HL-60 (cell line): ENCODE measurements around the gene P2RY11.

Source experiments
- DNase-seq, 2 experiments: peaks; one replicate each; pipeline ENCODE4 v3.0.0-alpha.2; 2010 to 2020; ENCODE audit warnings: low read depth in 1 of 2, low spot score in 1 of 2
- H3K27ac ChIP-seq: fragments of 250-450 bp; sonication (Bioruptor Pico); replicated peaks from 2 replicates; pipeline ENCODE4 v1.5.1; 2020; ENCODE audit warnings: mild to moderate bottlenecking, moderate library complexity
- H3K27me3 ChIP-seq: fragments of 250-450 bp; sonication (Bioruptor Pico); 2 replicates; pipeline ENCODE4 v1.5.1; 2021; ENCODE audit warnings: mild to moderate bottlenecking, moderate library complexity; ENCODE audit not compliant: insufficient read depth, poor library complexity, severe bottlenecking
- H3K4me3 ChIP-seq: replicated peaks from 2 replicates; pipeline ENCODE4 v1.5.1; 2011; ENCODE audit warnings: mild to moderate bottlenecking, control low read depth, low read length; ENCODE audit not compliant: insufficient read depth
- GABPA ChIP-seq: IDR thresholded peaks from 2 replicates; pipeline ENCODE4 v1.6.1; 2012; ENCODE audit warnings: low read depth
- POLR2AphosphoS5 ChIP-seq: IDR thresholded peaks from 2 replicates; pipeline ENCODE4 v1.6.1; 2012; ENCODE audit warnings: low read depth
- SPI1 ChIP-seq: IDR thresholded peaks from 2 replicates; pipeline ENCODE4 v1.6.1; 2012; ENCODE audit warnings: low read depth, mild to moderate bottlenecking, borderline replicate concordance
- TF ChIP-seq, protein P1 (sequence below): IDR thresholded peaks from one replicate; pipeline ENCODE4 v1.5.1; 2011; ENCODE audit warnings: low read length, control low read depth, inconsistent platforms; ENCODE audit not compliant: insufficient read depth
- TF ChIP-seq, protein P2 (sequence below): IDR thresholded peaks from 2 replicates; pipeline ENCODE4 v1.6.1; 2012; ENCODE audit warnings: low read depth; ENCODE audit not compliant: insufficient replicate concordance

P2RY11 gene

DNA sequence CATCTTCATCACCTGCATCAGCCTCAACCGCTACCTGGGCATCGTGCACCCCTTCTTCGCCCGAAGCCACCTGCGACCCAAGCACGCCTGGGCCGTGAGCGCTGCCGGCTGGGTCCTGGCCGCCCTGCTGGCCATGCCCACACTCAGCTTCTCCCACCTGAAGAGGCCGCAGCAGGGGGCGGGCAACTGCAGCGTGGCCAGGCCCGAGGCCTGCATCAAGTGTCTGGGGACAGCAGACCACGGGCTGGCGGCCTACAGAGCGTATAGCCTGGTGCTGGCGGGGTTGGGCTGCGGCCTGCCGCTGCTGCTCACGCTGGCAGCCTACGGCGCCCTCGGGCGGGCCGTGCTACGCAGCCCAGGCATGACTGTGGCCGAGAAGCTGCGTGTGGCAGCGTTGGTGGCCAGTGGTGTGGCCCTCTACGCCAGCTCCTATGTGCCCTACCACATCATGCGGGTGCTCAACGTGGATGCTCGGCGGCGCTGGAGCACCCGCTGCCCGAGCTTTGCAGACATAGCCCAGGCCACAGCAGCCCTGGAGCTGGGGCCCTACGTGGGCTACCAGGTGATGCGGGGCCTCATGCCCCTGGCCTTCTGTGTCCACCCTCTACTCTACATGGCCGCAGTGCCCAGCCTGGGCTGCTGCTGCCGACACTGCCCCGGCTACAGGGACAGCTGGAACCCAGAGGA is 2.6 kb downstream of the P2RY11 start:
- TF ChIP-seq, protein P1, sequence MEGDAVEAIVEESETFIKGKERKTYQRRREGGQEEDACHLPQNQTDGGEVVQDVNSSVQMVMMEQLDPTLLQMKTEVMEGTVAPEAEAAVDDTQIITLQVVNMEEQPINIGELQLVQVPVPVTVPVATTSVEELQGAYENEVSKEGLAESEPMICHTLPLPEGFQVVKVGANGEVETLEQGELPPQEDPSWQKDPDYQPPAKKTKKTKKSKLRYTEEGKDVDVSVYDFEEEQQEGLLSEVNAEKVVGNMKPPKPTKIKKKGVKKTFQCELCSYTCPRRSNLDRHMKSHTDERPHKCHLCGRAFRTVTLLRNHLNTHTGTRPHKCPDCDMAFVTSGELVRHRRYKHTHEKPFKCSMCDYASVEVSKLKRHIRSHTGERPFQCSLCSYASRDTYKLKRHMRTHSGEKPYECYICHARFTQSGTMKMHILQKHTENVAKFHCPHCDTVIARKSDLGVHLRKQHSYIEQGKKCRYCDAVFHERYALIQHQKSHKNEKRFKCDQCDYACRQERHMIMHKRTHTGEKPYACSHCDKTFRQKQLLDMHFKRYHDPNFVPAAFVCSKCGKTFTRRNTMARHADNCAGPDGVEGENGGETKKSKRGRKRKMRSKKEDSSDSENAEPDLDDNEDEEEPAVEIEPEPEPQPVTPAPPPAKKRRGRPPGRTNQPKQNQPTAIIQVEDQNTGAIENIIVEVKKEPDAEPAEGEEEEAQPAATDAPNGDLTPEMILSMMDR, result no peak
- no peak for TF ChIP-seq SPI1
- TF ChIP-seq POLR2AphosphoS5, result no peak; the same call in 1 of the 2 replicates
- TF ChIP-seq, protein P2, sequence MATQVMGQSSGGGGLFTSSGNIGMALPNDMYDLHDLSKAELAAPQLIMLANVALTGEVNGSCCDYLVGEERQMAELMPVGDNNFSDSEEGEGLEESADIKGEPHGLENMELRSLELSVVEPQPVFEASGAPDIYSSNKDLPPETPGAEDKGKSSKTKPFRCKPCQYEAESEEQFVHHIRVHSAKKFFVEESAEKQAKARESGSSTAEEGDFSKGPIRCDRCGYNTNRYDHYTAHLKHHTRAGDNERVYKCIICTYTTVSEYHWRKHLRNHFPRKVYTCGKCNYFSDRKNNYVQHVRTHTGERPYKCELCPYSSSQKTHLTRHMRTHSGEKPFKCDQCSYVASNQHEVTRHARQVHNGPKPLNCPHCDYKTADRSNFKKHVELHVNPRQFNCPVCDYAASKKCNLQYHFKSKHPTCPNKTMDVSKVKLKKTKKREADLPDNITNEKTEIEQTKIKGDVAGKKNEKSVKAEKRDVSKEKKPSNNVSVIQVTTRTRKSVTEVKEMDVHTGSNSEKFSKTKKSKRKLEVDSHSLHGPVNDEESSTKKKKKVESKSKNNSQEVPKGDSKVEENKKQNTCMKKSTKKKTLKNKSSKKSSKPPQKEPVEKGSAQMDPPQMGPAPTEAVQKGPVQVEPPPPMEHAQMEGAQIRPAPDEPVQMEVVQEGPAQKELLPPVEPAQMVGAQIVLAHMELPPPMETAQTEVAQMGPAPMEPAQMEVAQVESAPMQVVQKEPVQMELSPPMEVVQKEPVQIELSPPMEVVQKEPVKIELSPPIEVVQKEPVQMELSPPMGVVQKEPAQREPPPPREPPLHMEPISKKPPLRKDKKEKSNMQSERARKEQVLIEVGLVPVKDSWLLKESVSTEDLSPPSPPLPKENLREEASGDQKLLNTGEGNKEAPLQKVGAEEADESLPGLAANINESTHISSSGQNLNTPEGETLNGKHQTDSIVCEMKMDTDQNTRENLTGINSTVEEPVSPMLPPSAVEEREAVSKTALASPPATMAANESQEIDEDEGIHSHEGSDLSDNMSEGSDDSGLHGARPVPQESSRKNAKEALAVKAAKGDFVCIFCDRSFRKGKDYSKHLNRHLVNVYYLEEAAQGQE, result no peak
- TF ChIP-seq GABPA, result no peak
- no peak for DNase-seq
- Histone ChIP-seq H3K4me3 (no peak overlapping the region), H3K27ac (no peak overlapping the region), H3K27me3 (no peaks in the 10 kb centered on the region)

DNA sequence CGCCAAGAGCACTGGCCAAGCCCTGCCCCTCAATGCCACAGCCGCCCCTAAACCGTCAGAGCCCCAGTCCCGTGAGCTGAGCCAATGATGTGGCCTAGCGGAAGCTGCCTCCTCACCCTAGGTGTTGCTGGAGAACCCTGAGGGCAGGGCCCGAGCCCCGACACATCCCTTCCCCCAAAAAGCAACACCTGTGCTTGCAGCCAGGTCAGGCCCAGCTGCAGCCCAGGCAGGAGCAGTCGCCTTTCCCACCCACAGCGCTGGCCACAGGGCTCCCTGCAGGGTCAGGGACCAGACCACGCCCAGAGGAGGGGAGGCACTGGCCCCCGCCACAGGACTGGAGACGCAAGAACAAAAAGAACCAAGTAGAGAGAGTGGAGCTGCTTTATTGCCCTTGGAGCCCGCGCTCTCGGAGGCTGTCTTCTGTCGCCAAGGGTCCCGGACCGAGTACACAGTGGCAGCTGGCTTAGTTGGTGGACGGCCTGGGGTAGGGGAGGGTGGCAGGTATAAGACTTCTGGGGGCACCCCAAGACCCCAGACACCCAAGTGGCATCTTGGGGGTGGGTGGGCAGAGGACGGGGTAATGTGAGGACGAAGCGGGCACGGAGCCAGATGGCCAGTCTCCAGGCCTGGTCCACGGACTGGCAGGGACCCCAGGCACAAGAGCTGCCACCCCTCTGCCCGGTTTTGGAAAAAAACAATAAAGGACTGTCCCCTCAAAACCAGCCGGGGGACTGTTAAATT is 3.3 kb downstream of the P2RY11 start:
- Histone ChIP-seq H3K27ac (no peak overlapping the region), H3K4me3 (no peak overlapping the region), H3K27me3 (no peaks in the 10 kb centered on the region)
- TF ChIP-seq POLR2AphosphoS5 (peak; percentile 88), SPI1 (no peak)
- peak in 1 of 2 experiments; percentile 41 for DNase-seq

DNA sequence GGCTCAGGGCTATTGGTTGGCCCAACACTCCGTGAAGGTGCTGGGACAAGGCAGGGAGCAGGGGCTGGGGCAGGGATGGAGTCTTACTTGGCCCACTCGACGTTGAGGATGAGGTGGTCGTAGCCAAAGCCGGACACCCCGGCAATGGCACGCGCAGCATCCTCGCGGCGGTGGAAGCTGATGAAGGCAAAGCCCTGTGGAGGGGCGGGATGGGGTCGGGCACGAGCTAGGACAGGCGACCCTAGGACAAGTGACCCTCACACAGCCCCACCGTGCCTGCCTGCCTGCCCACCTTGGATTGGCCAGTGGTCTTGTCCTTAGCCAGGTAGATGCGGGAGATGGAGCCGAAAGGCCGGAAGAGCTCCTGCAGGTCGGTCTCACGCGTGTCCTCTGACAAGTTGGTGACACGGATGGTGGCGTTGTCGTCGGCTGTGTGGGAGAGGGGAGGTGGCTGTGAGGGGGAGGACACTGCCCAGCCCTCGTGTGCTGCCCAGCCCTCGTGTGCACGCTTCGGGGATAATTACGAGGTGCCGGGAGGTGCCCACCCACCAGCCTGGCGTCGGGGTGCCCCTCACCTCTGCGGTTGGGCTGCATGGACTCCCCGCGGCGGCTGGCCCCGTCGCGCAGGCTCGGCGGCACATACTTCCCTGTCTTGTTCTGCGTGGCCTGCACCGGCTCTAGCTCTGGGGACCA is 4.0 kb downstream of the P2RY11 start:
- no peak overlapping the region for H3K4me3 ChIP-seq
- no peak for DNase-seq
- H3K27ac ChIP-seq, result no peak overlapping the region
- TF ChIP-seq POLR2AphosphoS5 (peak; percentile 77), SPI1 (no peak), GABPA (no peak)
- TF ChIP-seq, protein P1, result no peak
- TF ChIP-seq, protein P2, result no peak
- no peaks in the 10 kb centered on the region for H3K27me3 ChIP-seq
